ENCODE data around the gene SCAF1. TPM values are rescaled to one million over a fixed set of nuclear protein-coding genes. Genes with fewer than 3 reads are reported as not detected.
A peak's percentile ranks its signal among the peaks of the same experiment; 100 is the strongest.

SCAF1 gene
- total and polyA plus RNA-seq, 9 of the 15 experiments (the other 6 are each of a cell fraction or from before 2014, with no cell fraction given), result 0.20 to 79.0 (median 4.9) TPM

- no peak for TF ChIP-seq ZC3H4 (CRISPR knock-in tag; IDR thresholded peaks at IDR 0.05; ENCODE audit: borderline replicate concordance)
- no peak for TF ChIP-seq HMG20B (CRISPR knock-in tag; IDR thresholded peaks at IDR 0.05)
- peak; percentile 96 for TF ChIP-seq MBD2 (IDR thresholded peaks at IDR 0.05; ENCODE audit: borderline replicate concordance, low read depth)
- TF ChIP-seq CXXC5 (CRISPR knock-in tag; IDR thresholded peaks at IDR 0.05), result no peak
- peak; percentile 77 for TF ChIP-seq ZFX (CRISPR knock-in tag; IDR thresholded peaks at IDR 0.05)
- no peak for TF ChIP-seq C11orf30 (IDR thresholded peaks at IDR 0.05; ENCODE audit: low read depth)
- peak; percentile 100 for TF ChIP-seq ATF7 (IDR thresholded peaks at IDR 0.05)
- TF ChIP-seq ZNF197 (CRISPR knock-in tag; IDR thresholded peaks at IDR 0.05; ENCODE audit: low read depth), result 0 out of 2 replicates have a peak, but pooled peaks have one; percentile 18
- TF ChIP-seq ARID1B (IDR thresholded peaks at IDR 0.05), result peak; percentile 35; the same call in 1 of the 2 replicates
- no peak for TF ChIP-seq ZNF124 (CRISPR knock-in tag; IDR thresholded peaks at IDR 0.05)
- TF ChIP-seq KAT7 (CRISPR knock-in tag; IDR thresholded peaks at IDR 0.05; ENCODE audit: borderline replicate concordance), result peak; percentile 86; the same call in 1 of the 2 replicates
- TF ChIP-seq CEBPG (CRISPR knock-in tag; IDR thresholded peaks at IDR 0.05), result no peak
- TF ChIP-seq CEBPG (tag; conservative IDR thresholded peaks at IDR 0.05 in 1 of 2, IDR thresholded peaks at IDR 0.05 in 1 of 2), result no peak
- no peak for TF ChIP-seq KHSRP (IDR thresholded peaks at IDR 0.05)
- TF ChIP-seq ZNF165 (CRISPR knock-in tag; IDR thresholded peaks at IDR 0.05; ENCODE audit: borderline replicate concordance), result no peak
- peak in 1 of 2 experiments; percentile 23; a peak in 1 of 4 replicates for TF ChIP-seq MAZ (CRISPR knock-in tag; conservative IDR thresholded peaks at IDR 0.05 in 1 of 2, IDR thresholded peaks at IDR 0.05 in 1 of 2)
- TF ChIP-seq ZNF41 (CRISPR knock-in tag; conservative IDR thresholded peaks at IDR 0.05), result no peak
- TF ChIP-seq U2AF1 (optimal IDR thresholded peaks at IDR 0.05; ENCODE audit: low read depth, low read length), result no peak
- TF ChIP-seq CBFA2T2 (conservative IDR thresholded peaks at IDR 0.05), result no peak
- no peak for TF ChIP-seq ZNF764 (CRISPR knock-in tag; IDR thresholded peaks at IDR 0.05; ENCODE audit: low read depth)
- TF ChIP-seq PCBP2 (IDR thresholded peaks at IDR 0.05; ENCODE audit: low read depth, low read length, poor library complexity, severe bottlenecking), result no peak
- no peak for TF ChIP-seq THRA (IDR thresholded peaks at IDR 0.05)
- peak; percentile 98 for TF ChIP-seq HDAC2 (IDR thresholded peaks at IDR 0.05)
- TF ChIP-seq CBFB (CRISPR knock-in tag; IDR thresholded peaks at IDR 0.05), result no peak
- 0 out of 2 replicates have a peak, but pooled peaks have one; percentile 5 for TF ChIP-seq OTX1 (CRISPR knock-in tag; IDR thresholded peaks at IDR 0.05)
- TF ChIP-seq EP300 (IDR thresholded peaks at IDR 0.05; ENCODE audit: low read length), result no peak
- no peak for TF ChIP-seq HMBOX1 (IDR thresholded peaks at IDR 0.05)
- TF ChIP-seq FOXP1 (CRISPR knock-in tag; IDR thresholded peaks at IDR 0.05), result 0 out of 2 replicates have a peak, but pooled peaks have one; percentile 41
- TF ChIP-seq ID3 (CRISPR knock-in tag; IDR thresholded peaks at IDR 0.05), result no peak
- TF ChIP-seq ID3 (tag; IDR thresholded peaks at IDR 0.05), result 0 out of 2 replicates have a peak, but pooled peaks have one; percentile 36
Observed at GRCh38 chr19:49676136-49676783, 34.3 kb downstream of the SCAF1 start (continued).

All from K562 (cell line).